ENCODE measurements around the gene EHD4.

The EHD4 gene

DNA sequence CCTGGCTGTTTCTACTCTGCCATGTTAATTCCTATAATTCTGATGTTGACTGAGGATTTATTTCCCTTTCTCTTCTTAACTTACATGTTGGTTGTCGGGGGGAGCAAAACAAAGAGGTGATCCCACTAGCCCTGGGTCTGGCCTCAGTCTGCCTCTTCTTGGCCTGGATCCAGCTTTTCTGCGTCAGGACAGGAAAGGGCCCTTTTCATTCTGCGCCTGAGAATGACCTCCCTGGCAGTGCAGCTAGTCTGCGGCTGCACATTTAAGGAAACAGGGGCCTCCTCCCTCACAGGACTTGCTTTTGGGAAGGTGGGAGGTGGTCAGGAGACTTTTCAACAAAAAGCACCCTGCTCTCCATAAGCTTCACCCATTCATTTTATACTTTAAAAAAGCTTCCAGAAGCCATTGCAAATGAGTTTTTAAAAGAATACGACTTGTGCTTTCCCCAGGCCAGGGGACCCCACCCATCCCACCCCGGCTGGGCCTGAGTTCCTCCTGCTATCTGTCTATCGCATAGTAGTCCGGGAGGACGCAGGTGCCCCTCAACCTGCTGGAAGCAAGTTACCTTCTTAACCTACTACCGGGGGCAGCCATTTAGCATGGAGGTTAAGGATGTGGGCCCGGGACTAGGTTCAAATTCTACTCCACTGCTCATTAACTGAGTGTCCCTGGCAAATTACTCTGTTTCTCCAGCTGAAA, 21.3 kb upstream of the EHD4 start:
- Histone ChIP-seq H3K4me2 (ENCODE audit: low read length) (no peak overlapping the region), H3K27me3 (ENCODE audit: control insufficient read depth, insufficient read depth, low read length) (peaks cover 54% of the 10 kb centered on the region), H3K9ac (ENCODE audit: low read depth, low read length) (no peak overlapping the region), H3K36me3 (ENCODE audit: insufficient read depth, low read length) (no peaks in the 10 kb centered on the region), H3K4me1 (ENCODE audit: control insufficient read depth, insufficient read depth, low read length) (no peaks in the 10 kb centered on the region), H3K4me3 (ENCODE audit: low read length) (no peak overlapping the region), H3K9me3 (replicated peaks; ENCODE audit: low read length) (no peaks in the 10 kb centered on the region)

DNA sequence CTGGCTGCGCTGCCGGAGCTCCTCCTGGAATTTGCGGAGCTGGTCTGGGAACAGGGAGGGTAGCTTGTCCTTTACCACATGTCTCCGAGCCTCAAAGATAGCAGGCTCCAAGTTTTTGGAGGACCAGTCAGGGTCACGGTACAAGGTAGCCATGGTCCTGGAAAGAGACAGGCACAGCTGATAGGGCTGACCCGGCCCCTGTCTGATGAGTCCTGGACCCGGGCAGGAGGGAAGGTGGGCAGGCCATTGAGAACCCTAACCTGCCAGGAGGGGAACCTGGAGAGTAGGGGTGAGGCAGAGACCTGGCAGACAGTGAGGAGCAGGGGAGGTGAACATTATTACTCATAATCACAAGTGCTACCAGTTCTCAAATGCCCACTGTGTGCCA, 20.4 kb upstream of the EHD4 start:
- H3K4me3 ChIP-seq (ENCODE audit: low read length) = no peak overlapping the region
- no peaks in the 10 kb centered on the region for H3K4me1 ChIP-seq (ENCODE audit: control insufficient read depth, insufficient read depth, low read length)
- H3K27me3 ChIP-seq (ENCODE audit: control insufficient read depth, insufficient read depth, low read length) = peaks cover 50% of the 10 kb centered on the region
- H3K9me3 ChIP-seq (replicated peaks; ENCODE audit: low read length) = no peaks in the 10 kb centered on the region
- H3K9ac ChIP-seq (ENCODE audit: low read depth, low read length) = no peak overlapping the region
- no peaks in the 10 kb centered on the region for H3K36me3 ChIP-seq (ENCODE audit: insufficient read depth, low read length)
- no peak overlapping the region for H3K4me2 ChIP-seq (ENCODE audit: low read length)

DNA sequence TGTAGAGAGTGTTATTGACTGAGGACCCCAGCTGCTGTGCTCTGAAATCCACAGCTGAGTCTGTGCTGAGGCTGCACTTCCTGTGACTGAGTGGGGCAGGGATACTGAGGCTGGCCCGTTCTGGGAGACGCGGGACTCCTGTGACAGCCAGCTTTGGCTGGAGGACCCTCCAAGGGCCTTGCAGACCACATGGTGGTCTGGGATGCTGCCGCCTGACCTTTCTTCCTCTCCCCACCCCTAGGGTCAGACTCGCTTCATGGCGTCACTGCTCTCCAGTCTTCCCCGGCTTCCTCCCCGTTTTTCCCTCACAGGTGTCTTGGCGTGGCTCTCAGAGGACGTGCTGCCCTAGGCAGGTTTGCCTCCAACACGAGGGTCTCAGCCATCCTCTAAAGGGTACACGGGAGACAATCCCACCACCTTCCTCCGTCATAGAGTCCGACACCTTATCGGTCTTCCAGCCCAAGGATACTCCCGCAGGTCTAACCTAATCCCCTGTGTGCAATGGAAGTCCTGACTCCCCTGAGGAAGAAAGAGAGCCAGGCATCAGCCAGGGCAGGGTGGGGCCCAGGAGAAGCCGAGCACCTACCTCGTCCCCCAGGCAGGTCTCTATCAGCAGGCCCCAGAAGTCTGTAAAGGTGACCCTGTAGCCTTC, 19.9 kb upstream of the EHD4 start:
- H3K36me3 ChIP-seq (ENCODE audit: insufficient read depth, low read length) = no peaks in the 10 kb centered on the region
- H3K4me3 ChIP-seq (ENCODE audit: low read length) = no peak overlapping the region
- H3K4me2 ChIP-seq (ENCODE audit: low read length) = no peak overlapping the region
- no peak overlapping the region for H3K9ac ChIP-seq (ENCODE audit: low read depth, low read length)
- no peaks in the 10 kb centered on the region for H3K4me1 ChIP-seq (ENCODE audit: control insufficient read depth, insufficient read depth, low read length)
- H3K27me3 ChIP-seq (ENCODE audit: control insufficient read depth, insufficient read depth, low read length) = peaks cover 46% of the 10 kb centered on the region
- H3K9me3 ChIP-seq (replicated peaks; ENCODE audit: low read length) = no peaks in the 10 kb centered on the region

DNA sequence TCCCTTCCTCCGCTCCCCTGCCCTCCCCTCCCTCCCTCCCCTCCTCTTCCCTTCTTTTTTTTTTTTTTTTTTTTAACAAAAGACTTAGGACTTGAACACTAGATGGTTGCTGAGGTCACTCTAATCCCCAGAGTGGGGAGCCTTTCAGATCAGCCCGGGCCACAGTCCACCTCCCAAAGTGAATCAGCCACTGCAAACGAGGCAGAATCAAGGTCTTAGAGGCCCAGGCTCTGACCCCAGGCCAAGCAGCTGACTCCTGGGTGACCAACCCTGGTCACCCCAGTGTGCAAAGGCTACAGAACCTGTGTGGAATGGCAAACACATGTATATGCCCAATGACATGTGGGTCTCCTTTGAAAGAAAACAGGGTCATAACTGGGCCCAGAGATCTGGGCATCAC, 18.3 kb upstream of the EHD4 start:
- Histone ChIP-seq H3K36me3 (ENCODE audit: insufficient read depth, low read length) (no peaks in the 10 kb centered on the region), H3K4me3 (ENCODE audit: low read length) (no peak overlapping the region), H3K4me1 (ENCODE audit: control insufficient read depth, insufficient read depth, low read length) (no peaks in the 10 kb centered on the region), H3K9ac (ENCODE audit: low read depth, low read length) (no peak overlapping the region), H3K4me2 (ENCODE audit: low read length) (no peak overlapping the region), H3K27me3 (ENCODE audit: control insufficient read depth, insufficient read depth, low read length) (peaks cover 45% of the 10 kb centered on the region), H3K9me3 (replicated peaks; ENCODE audit: low read length) (no peaks in the 10 kb centered on the region)

DNA sequence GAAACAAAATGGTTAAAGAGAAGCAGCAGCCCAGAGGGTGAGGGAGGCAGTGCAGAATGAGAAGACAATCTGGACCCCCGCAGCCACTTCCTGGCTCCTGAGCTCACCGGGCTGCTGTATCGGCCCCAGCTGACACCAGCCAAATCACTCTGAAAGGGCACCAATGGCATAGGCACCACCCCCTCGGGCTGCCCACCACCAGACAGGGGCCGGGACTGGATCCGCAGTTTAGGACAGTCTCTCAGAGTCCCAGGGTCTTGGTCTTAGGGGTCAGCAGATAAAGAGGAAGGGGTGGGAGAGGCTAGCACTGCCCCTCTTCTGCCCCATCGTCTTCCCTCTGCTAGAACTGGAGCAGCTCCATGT, 17.9 kb upstream of the EHD4 start:
- no peaks in the 10 kb centered on the region for H3K36me3 ChIP-seq (ENCODE audit: insufficient read depth, low read length)
- H3K9me3 ChIP-seq (replicated peaks; ENCODE audit: low read length) = no peaks in the 10 kb centered on the region
- no peak overlapping the region for H3K9ac ChIP-seq (ENCODE audit: low read depth, low read length)
- peaks cover 45% of the 10 kb centered on the region for H3K27me3 ChIP-seq (ENCODE audit: control insufficient read depth, insufficient read depth, low read length)
- no peak overlapping the region for H3K4me3 ChIP-seq (ENCODE audit: low read length)
- H3K4me1 ChIP-seq (ENCODE audit: control insufficient read depth, insufficient read depth, low read length) = no peaks in the 10 kb centered on the region
- H3K4me2 ChIP-seq (ENCODE audit: low read length) = no peak overlapping the region

DNA sequence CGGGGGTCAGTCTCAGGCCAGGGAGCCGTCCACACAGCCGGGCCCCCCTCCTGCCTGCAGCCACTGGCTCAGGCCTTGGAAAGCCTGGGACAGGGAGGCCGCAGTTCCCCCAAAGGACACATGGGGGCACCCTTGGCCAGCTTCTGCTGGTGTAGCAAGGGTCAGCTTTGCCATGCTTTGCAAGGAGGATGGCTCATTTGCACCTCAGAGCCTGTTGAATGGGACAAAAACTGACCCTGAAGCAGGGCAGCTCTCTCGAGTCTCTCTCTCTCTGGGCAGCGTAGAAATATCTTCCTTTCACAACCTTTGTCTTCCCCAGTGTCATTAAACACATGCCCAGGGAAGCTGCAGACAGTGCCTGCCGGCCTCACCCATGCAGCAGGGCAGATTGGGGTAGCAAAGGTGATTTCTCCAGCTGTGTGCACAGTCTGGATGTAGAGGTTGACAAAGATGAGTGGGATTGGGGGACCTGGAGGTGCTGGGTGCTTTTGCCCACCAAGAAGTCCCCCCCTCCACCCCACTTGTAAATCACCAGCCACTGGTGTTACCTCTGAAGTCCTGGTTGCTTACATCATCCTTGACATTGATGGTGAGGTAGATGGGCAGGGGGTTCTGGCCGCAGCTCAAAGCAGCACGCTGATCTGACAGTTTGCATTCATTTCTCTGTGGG, 17.4 kb upstream of the EHD4 start:
- no peak overlapping the region for H3K4me2 ChIP-seq (ENCODE audit: low read length)
- H3K9ac ChIP-seq (ENCODE audit: low read depth, low read length) = no peak overlapping the region
- no peaks in the 10 kb centered on the region for H3K9me3 ChIP-seq (replicated peaks; ENCODE audit: low read length)
- no peaks in the 10 kb centered on the region for H3K4me1 ChIP-seq (ENCODE audit: control insufficient read depth, insufficient read depth, low read length)
- H3K36me3 ChIP-seq (ENCODE audit: insufficient read depth, low read length) = no peaks in the 10 kb centered on the region
- no peak overlapping the region for H3K4me3 ChIP-seq (ENCODE audit: low read length)
- peaks cover 45% of the 10 kb centered on the region for H3K27me3 ChIP-seq (ENCODE audit: control insufficient read depth, insufficient read depth, low read length)

DNA sequence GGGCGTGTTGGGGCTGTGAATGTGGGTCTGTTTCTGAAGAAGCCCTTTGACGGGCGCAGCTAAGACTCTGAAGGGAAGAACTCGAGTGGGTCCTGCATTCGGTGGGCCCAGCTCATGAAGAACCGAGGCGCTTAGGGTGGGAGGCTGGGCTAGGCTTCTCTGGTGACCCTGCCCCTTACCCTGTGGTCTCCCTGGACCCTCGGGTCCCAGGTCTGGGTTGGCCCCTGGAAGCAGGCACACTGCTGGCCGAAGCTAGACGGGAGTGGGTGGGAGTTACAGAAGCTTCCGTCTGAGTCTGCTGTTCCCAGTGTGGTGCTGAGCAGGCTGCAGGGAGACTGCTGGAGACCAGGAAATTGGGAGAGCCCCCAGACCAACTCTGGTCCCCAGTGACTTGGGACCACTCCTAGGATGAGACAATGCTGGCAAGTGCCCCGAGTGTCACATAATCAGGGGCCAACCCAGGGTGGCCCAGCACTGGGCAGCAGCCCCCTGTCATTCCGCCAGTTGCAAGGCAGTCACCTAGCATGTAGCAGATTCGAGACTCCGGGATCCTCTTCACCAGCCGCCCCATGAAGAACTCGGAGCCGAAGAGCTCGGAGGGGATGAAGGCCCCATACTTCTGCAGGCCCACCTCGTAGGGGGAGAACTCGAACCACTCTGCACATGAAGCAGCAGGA, 16.7 kb upstream of the EHD4 start:
- H3K4me2 ChIP-seq (ENCODE audit: low read length) = no peak overlapping the region

DNA sequence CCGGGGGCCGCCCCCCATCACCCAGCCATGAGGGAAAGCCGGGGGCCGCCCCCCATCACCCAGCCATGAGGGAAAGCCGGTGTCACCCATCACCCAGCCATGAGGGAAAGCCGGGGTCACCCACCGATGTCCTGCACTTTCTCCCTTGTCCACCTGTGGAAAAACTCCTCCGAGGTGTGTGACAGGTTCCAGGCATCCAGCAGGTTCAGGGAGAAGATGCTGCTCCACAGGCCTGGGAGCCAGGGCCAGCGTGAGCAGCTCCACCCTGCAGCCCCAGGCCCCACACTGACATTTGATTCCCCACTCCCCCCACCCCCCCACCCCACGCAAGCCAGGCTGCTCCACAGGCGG, 15.5 kb upstream of the EHD4 start:
- Histone ChIP-seq H3K9me3 (replicated peaks; ENCODE audit: low read length) (no peaks in the 10 kb centered on the region), H3K4me3 (ENCODE audit: low read length) (no peak overlapping the region), H3K36me3 (ENCODE audit: insufficient read depth, low read length) (no peaks in the 10 kb centered on the region), H3K4me2 (ENCODE audit: low read length) (no peak overlapping the region), H3K4me1 (ENCODE audit: control insufficient read depth, insufficient read depth, low read length) (no peaks in the 10 kb centered on the region), H3K9ac (ENCODE audit: low read depth, low read length) (no peak overlapping the region), H3K27me3 (ENCODE audit: control insufficient read depth, insufficient read depth, low read length) (peaks cover 54% of the 10 kb centered on the region)

More for the DNA sequence above, 16.7 kb upstream of the EHD4 start:
- no peaks in the 10 kb centered on the region for H3K9me3 ChIP-seq (replicated peaks; ENCODE audit: low read length)
- no peak overlapping the region for H3K9ac ChIP-seq (ENCODE audit: low read depth, low read length)
- peaks cover 52% of the 10 kb centered on the region for H3K27me3 ChIP-seq (ENCODE audit: control insufficient read depth, insufficient read depth, low read length)
- H3K36me3 ChIP-seq (ENCODE audit: insufficient read depth, low read length) = no peaks in the 10 kb centered on the region
- no peak overlapping the region for H3K4me3 ChIP-seq (ENCODE audit: low read length)
- no peaks in the 10 kb centered on the region for H3K4me1 ChIP-seq (ENCODE audit: control insufficient read depth, insufficient read depth, low read length)

DNA sequence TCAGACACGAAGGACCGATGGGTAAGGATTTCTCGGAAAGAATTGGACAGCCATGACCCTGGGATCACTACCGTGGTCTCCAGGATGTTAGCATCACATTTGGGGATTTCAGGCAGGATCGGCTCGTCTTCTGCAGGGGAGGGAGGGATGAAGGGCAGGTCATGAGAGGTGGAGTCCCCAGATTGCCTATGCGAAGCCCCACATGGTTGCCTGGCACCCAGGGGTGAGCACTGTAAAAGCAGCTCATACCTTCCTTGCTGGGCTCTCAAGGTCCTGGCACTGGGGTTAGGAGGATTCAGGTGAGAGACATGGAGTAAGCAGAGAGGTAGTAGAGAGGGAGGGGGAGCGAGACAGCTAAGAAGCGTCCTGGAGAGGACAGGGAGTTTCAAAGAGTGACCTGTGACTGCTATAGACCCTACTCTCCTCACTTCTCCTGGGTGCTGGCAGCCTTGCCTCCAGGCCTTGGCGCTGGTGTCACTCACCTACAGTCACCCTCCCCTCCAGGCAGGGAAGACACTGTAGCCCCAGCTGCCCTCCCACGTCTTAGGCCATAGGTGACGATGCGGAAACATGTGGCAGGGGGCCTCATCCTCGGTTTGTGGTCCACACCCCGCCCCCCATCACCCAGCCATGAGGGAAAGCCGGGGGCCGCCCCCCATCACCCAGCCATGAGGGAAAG, 15.0 kb upstream of the EHD4 start:
- H3K9me3 ChIP-seq (replicated peaks; ENCODE audit: low read length) = no peaks in the 10 kb centered on the region
- H3K4me2 ChIP-seq (ENCODE audit: low read length) = no peak overlapping the region
- no peaks in the 10 kb centered on the region for H3K4me1 ChIP-seq (ENCODE audit: control insufficient read depth, insufficient read depth, low read length)
- no peak overlapping the region for H3K4me3 ChIP-seq (ENCODE audit: low read length)
- H3K27me3 ChIP-seq (ENCODE audit: control insufficient read depth, insufficient read depth, low read length) = peaks cover 49% of the 10 kb centered on the region
- no peaks in the 10 kb centered on the region for H3K36me3 ChIP-seq (ENCODE audit: insufficient read depth, low read length)
- no peak overlapping the region for H3K9ac ChIP-seq (ENCODE audit: low read depth, low read length)

DNA sequence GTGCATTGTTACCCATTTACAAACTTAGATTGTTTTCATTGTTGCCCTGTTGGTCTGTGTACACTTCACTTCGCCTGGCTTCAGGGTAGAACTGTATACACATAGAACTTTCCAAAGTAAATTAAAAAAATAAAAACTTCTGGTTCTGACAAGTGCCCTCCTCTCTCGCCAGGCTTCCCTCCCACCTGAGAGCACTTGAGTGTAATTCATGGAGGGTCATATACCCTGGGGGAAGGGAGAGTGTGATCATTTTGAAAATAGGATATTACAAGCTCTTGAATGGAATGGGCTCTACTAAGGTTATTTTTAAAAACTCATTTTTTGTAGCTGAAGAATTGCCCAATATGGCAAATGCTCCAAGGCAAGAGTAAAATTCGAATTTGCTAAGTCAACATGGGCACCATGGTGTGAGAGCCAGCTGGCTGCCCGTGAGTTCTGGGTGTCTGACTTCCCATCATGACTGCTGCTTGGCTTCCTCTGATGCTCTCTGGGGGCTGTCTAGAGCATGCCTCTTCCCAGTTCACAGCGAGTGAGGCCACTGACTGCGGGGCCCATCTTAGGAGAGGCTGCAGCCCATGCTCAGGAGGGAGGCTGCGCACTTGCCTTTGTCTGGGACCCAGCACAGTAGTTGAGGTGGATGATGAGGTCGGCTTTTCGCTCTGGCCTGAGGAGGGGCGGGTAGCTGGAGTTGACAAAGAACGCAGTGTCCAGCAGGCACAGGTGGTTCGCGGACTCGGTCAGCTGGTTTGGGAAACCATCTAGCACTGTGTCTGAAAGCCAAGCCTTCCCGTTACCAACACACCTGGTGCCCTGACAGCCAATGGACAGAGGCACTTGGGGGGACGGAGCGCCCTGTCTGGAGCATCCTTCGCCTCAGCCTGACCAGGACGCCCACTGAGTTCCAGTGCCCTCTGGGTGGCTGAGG, 13.1 kb upstream of the EHD4 start:
- Histone ChIP-seq H3K27me3 (ENCODE audit: control insufficient read depth, insufficient read depth, low read length) (peaks cover 44% of the 10 kb centered on the region), H3K9me3 (replicated peaks; ENCODE audit: low read length) (no peaks in the 10 kb centered on the region), H3K36me3 (ENCODE audit: insufficient read depth, low read length) (no peaks in the 10 kb centered on the region), H3K4me3 (ENCODE audit: low read length) (no peak overlapping the region), H3K4me1 (ENCODE audit: control insufficient read depth, insufficient read depth, low read length) (no peaks in the 10 kb centered on the region), H3K9ac (ENCODE audit: low read depth, low read length) (no peak overlapping the region), H3K4me2 (ENCODE audit: low read length) (no peak overlapping the region)

All from skeletal muscle satellite cell (primary cell).